GM15510 (cell line): ENCODE measurements around the gene GYPB.
"Not testable (repeated sequence)": the region's sequence is repeated elsewhere in the genome, so short reads cannot be mapped to it uniquely, and the experiment has no call there.

Experiments
- POLR2A ChIP-seq: IDR thresholded peaks from 3 replicates; pipeline ENCODE4 v1.6.1; 2011; ENCODE audit warnings: borderline replicate concordance; ENCODE audit not compliant: insufficient read length; ENCODE audit errors: extremely low read depth

The GYPB gene

DNA sequence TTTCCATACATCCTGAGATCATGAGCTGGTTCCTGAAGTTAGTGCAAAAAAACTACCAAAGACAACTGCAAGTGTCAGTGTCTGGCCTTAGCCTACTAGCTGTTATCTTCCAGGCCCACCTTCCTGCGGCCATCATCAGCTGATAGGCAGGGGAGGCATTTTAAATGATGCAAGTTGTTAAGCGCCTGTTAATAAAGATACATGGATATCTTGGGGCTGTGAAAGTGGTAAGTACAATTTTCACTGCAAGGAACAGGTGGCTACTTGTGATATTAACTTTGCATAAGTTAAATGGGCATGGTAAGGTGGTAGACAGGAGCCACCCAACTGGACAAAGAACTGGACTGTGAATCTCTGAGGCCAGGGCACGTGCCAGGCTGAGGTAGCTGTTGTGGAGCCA is at the start of gene GYPB:
TSS of gene GYPB (minus strand) at position 104 of the 400 bp plus-strand sequence. CDS start at position 11, 93 bp downstream.
- TF ChIP-seq POLR2A, result not testable (repeated sequence)

DNA sequence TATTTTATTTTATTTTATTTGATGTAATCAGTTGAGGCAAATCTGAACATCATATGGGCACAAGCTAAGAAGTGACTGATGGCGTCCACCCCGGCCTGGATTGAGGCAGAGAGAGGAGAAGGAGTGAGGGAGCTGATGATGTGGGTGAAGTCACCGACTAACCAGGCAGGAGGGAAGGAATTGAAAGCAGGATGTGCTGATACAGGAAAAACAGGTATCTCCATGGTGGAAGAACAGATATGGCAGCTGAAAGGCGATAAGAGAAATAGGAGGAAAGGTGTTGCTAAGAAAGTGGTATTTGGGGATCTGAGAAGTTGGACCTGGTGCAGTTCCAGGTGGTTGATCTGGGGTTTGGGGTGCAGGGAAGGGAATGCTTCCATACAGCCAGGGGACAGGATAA is 37.6 kb upstream of the GYPB start:
- TF ChIP-seq POLR2A, result no peak

DNA sequence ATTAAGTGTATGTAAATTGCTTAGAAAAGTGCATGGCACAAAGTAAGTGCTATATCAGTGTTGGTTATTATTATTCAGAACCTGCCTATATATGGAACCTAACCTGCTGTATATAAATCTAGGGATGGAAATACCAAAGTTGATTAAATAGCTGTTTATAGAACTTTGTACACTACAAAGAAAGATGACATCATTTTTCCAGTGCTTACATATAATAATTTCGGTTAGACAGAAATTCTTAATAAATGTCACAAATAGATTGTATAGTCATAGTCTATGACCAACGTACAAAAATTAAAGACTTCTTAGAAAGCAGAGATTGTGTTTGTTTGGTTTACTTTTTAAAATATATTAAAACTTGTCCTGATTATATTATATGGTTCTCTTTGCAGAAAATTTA is 4.4 kb downstream of the GYPB start:
- no peak for TF ChIP-seq POLR2A

DNA sequence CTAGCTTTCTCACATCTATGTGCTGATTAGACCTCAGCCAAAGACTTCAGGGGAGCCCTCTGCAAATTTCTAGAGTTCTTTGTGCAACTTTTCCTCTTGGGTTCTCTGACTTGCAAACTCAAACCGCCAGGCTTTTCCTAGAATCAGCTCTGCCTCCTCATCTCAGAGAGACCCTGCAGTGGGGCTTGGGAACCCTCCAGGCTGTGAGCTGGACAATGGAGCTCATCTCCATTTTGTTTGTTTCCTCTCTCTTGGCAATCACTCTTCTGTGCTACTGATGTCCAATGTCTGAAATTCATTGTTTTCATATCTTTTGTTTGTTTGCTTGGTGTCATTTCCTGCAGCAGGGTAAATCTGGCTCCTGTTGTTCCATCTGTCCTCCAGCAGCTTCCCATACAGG is 33.0 kb downstream of the GYPB start:
- no peak for TF ChIP-seq POLR2A

DNA sequence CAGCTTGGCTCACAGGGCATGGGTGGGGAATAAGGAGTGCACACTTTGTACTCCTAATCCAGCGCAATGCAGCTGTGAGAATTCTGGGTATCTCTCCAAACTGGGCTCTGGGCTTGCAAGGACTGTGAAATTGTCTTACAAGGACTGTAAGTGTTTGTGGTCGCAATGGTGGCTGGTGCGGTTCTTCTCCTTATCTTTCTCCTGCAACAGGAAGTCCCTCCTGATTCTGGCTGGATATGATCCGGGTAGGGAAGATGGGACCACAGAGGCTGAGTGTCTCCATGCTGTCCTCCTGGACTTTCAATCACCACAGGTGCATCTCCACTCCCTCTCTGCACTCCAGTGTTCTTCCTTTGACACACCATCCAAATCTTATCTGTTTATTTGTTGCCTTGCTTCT is 58.1 kb downstream of the GYPB start:
- no peak for TF ChIP-seq POLR2A
